Bronchial epithelial cell (primary cell): ENCODE data around the gene FGA. TPM values are rescaled to one million over a fixed set of nuclear protein-coding genes. Genes with fewer than 3 reads are reported as not detected.
A peak's percentile ranks its signal among the peaks of the same experiment; 100 is the strongest.

Source experiments
- DNase-seq: peaks from one replicate; pipeline ENCODE4 v3.0.0-alpha.2; 2010; ENCODE audit warnings: low read depth
- FAIRE-seq: peaks from 2 replicates; lab custom pipeline; 2011; peaks lifted over from hg19 to GRCh38; lab: Jason Lieb, UNC
- H3K27me3 ChIP-seq: 2 replicates; pipeline ENCODE4 v1.5.1; 2011; ENCODE audit warnings: low read length; ENCODE audit not compliant: control insufficient read depth, insufficient read depth
- H3K36me3 ChIP-seq: 2 replicates; pipeline ENCODE4 v1.5.1; 2011; ENCODE audit warnings: low read length; ENCODE audit not compliant: control insufficient read depth, insufficient read depth
- H3K4me3 ChIP-seq: 2 replicates; pipeline ENCODE4 v1.5.1; 2011; ENCODE audit warnings: mild to moderate bottlenecking, low read depth, low read length, control low read depth
- CTCF ChIP-seq: IDR thresholded peaks from 2 replicates; pipeline ENCODE4 v1.5.1; 2011; ENCODE audit warnings: mild to moderate bottlenecking, moderate library complexity, low read length, control low read depth, inconsistent platforms; ENCODE audit not compliant: insufficient read depth, severe bottlenecking
- total RNA-seq: library from RNA; depleted of rRNA; stranded (reverse); fragments of >200 nt; gene quantifications from 2 replicates; pipeline ENCODE4 v1.2.1, GENCODE V29; 2014

FGA gene
- total RNA-seq, 1 donor from 2014 or later, result not detected

DNA sequence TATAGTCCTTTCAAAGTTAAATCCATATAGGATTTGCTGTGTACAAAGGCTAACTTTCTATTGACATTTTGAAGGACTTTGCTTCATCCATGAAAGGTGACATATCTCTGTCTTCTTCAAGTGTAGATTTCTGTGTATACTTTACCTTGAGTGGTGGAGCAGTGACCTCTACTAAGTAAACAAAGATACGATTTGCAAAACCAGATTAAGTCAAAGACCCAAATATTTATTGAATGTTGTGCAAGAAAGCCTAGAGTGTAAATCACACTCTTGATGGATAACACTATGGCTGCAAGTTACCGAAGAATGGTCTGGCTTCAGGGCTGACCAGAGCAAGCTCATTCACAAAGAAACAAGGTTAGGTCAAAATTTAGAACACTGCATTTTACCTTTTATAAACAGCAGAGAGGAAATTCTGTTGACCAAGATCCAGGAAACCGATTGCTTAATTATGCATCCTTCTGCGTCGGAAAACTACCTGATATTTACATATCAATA, 27.3 kb upstream of the FGA start:
- DNase-seq, result no peak
- no peaks in the 10 kb centered on the region for H3K27me3 ChIP-seq
- FAIRE-seq, result no peak
- H3K36me3 ChIP-seq, result no peaks in the 10 kb centered on the region
- no peak overlapping the region for H3K4me3 ChIP-seq
- TF ChIP-seq CTCF, result no peak

GRCh38 chr4:154616731-154617130, 26.2 kb upstream of the FGA start:
- TF ChIP-seq CTCF, result no peak
- no peak overlapping the region for H3K4me3 ChIP-seq
- FAIRE-seq, result peak; percentile 36
- H3K36me3 ChIP-seq, result no peaks in the 10 kb centered on the region
- no peak for DNase-seq
- no peaks in the 10 kb centered on the region for H3K27me3 ChIP-seq

DNA sequence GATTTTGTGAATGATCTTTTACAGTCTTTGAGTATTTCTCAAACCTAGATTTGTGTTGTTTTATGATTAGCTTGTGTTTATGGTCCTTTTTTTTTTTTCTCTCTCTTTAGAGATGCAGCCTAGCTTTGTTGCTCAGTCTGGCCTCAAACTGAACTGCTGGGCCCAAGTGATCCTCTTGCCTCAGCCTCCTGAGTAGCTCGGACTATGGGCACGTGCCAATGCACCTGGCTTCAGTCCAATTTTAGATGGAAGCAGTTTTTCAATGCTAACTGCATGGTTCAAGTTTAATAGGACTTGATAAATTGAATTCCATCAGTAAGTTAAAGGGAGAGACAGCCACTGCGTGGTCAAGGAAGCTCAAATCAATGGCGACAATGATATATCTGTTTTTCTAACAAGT, 25.7 kb upstream of the FGA start:
- DNase-seq (no peak), FAIRE-seq (no peak)
- H3K36me3 ChIP-seq, result no peaks in the 10 kb centered on the region
- no peak for TF ChIP-seq CTCF
- no peaks in the 10 kb centered on the region for H3K27me3 ChIP-seq
- no peak overlapping the region for H3K4me3 ChIP-seq

DNA sequence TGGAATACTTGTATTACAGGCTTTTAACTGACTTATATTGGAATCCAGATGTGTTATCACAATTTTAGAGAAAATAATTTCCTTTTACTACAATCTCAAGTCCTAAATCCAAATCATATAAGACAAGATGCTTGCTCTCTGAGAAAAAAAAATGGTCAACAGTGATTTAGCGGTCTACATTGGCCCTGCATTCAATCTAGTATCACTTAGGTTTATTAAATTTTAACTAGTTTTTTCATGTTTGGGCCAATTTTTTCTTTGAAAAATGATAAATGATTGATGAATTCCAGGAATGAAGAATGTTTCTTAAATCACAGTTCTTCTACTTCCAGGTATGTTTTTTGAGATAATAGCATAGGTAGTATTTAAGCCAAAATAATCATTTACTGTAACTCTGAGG, 24.7 kb upstream of the FGA start:
- no peak for TF ChIP-seq CTCF
- no peak overlapping the region for H3K4me3 ChIP-seq
- DNase-seq, result no peak
- H3K36me3 ChIP-seq, result no peaks in the 10 kb centered on the region
- H3K27me3 ChIP-seq, result no peaks in the 10 kb centered on the region
- FAIRE-seq, result no peak

DNA sequence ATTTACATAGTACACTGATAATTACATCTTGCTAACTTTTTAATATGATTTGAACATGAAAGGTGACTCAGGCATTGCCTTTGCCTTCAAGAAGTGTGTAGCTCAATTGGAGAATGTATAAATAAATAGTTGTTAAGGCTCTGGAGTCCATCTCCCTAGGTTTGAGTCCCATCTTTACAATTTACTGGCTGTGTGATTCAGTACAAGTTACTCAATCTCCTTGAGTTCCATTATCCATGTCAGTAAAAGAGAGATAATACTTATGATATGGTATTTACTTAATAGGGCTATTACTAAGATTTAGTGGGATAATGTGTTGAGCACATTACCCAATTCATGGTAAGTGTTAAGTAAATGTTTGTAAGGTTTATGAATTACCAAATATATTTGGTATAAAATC, 23.8 kb upstream of the FGA start:
- no peak overlapping the region for H3K4me3 ChIP-seq

More for the DNA sequence above, 23.8 kb upstream of the FGA start:
- DNase-seq, result no peak
- no peaks in the 10 kb centered on the region for H3K27me3 ChIP-seq
- TF ChIP-seq CTCF, result no peak
- no peaks in the 10 kb centered on the region for H3K36me3 ChIP-seq
- no peak for FAIRE-seq
